Hepatocyte (in vitro differentiated cells): Measurements from ENCODE around the gene DIP2C. TPM values are rescaled to one million over a fixed set of nuclear protein-coding genes. Genes with fewer than 3 reads are reported as not detected.

Experiments
- DNase-seq: peaks from one replicate; pipeline ENCODE4 v3.0.0-alpha.2; 2016; ENCODE audit warnings: low spot score
- H2AFZ ChIP-seq: fragments of 200-600 bp; sonication (generic); 2 replicates; pipeline ENCODE4 v1.6.0; 2016; ENCODE audit warnings: antibody characterized with exemption, mild to moderate bottlenecking
- H3K27ac ChIP-seq: fragments of 200-600 bp; sonication (generic); 2 replicates; pipeline ENCODE4 v1.5.1; 2016; ENCODE audit warnings: mild to moderate bottlenecking
- H3K27me3 ChIP-seq: fragments of 200-600 bp; sonication (generic); 2 replicates; pipeline ENCODE4 v1.6.1; 2016
- H3K36me3 ChIP-seq: fragments of 200-600 bp; sonication (generic); replicated peaks from 2 replicates; pipeline ENCODE4 v1.5.1; 2016; ENCODE audit warnings: low read depth; ENCODE audit not compliant: insufficient read depth
- H3K4me1 ChIP-seq: fragments of 200-600 bp; sonication (generic); 2 replicates; pipeline ENCODE4 v1.5.1; 2016; ENCODE audit warnings: mild to moderate bottlenecking, moderate library complexity; ENCODE audit not compliant: insufficient read depth
- H3K4me2 ChIP-seq: fragments of 200-600 bp; sonication (generic); 2 replicates; pipeline ENCODE4 v1.6.0; 2016
- H3K4me3 ChIP-seq: fragments of 200-600 bp; sonication (generic); 2 replicates; pipeline ENCODE4 v1.5.1; 2016; ENCODE audit warnings: mild to moderate bottlenecking
- H3K79me2 ChIP-seq: fragments of 200-600 bp; sonication (generic); 2 replicates; pipeline ENCODE4 v1.6.0; 2017; ENCODE audit warnings: mild to moderate bottlenecking
- H3K9me2 ChIP-seq: fragments of 200-600 bp; sonication (generic); replicated peaks from 2 replicates; pipeline ENCODE4 v1.6.0; 2017; ENCODE audit warnings: mild to moderate bottlenecking; ENCODE audit not compliant: insufficient read depth
- H3K9me3 ChIP-seq: fragments of 200-600 bp; sonication (generic); 2 replicates; pipeline ENCODE4 v1.5.1; 2016; ENCODE audit warnings: low read depth, mild to moderate bottlenecking
- H4K20me1 ChIP-seq: fragments of 200-600 bp; sonication (generic); 2 replicates; pipeline ENCODE4 v1.6.0; 2016; ENCODE audit warnings: mild to moderate bottlenecking; ENCODE audit not compliant: insufficient read depth, poor library complexity, severe bottlenecking
- CTCF ChIP-seq: fragments of 200-600 bp; sonication (generic); IDR thresholded peaks from 2 replicates; pipeline ENCODE4 v1.5.1; 2016; ENCODE audit warnings: antibody characterized with exemption, mild to moderate bottlenecking; ENCODE audit not compliant: poor library complexity
- EZH2 ChIP-seq: fragments of 200-600 bp; sonication (generic); IDR thresholded peaks from 2 replicates; pipeline ENCODE4 v1.6.1; 2016; ENCODE audit warnings: antibody characterized with exemption, mild to moderate bottlenecking, borderline replicate concordance
- EZH2phosphoT487 ChIP-seq: fragments of 200-600 bp; sonication (generic); IDR thresholded peaks from one replicate; pipeline ENCODE4 v1.6.1; 2018; ENCODE audit warnings: antibody characterized with exemption, mild to moderate bottlenecking, low read depth, moderate library complexity; ENCODE audit not compliant: unreplicated experiment, severe bottlenecking
- WGBS: methylation state at CpG from one replicate; pipeline ENCODE4 v1.1.6; 2016; ENCODE audit warnings: low lambda C conversion rate; ENCODE audit errors: missing lambda C conversion rate; 5-methylcytosine and 5-hydroxymethylcytosine counted together
- polyA plus RNA-seq: library from polyadenylated mRNA; unstranded; fragments of >200 nt; fragmentation: Nextera tagmentation; extraction: Ambion mirVana; gene quantifications from 2 replicates; pipeline ENCODE4 v1.2.1, GENCODE V29; 2016
- total RNA-seq: library from RNA; depleted of rRNA; stranded (reverse); fragments of >200 nt; gene quantifications from 2 replicates; pipeline ENCODE4 v1.2.3, GENCODE V29; 2014

DIP2C gene
- total and polyA plus RNA-seq, 2 experiments from 2014 or later = 11.1 to 12.8 TPM

- Histone ChIP-seq H3K9me2 (no peaks in the 10 kb centered on the region), H3K9me3 (no peaks in the 10 kb centered on the region), H3K4me3 (no peak overlapping the region), H3K36me3 (no peaks in the 10 kb centered on the region), H3K4me1 (no peaks in the 10 kb centered on the region), H3K79me2 (no peaks in the 10 kb centered on the region), H3K27me3 (no peaks in the 10 kb centered on the region), H3K4me2 (no peak overlapping the region), H3K27ac (no peak overlapping the region), H2AFZ (no peak overlapping the region), H4K20me1 (no peaks in the 10 kb centered on the region)
- 95% methylated on average over 27 of the region's 27 CpGs for WGBS
- TF ChIP-seq EZH2phosphoT487 (no peak), CTCF (no peak), EZH2 (no peak)
- no peak for DNase-seq
Measured at GRCh38 chr10:344582-345200, 344.8 kb downstream of the DIP2C start.

GRCh38 chr10:343231-344220 is 345.9 kb downstream of the DIP2C start:
- DNase-seq = no peak
- Histone ChIP-seq H3K9me3 (no peaks in the 10 kb centered on the region), H3K79me2 (no peaks in the 10 kb centered on the region), H3K36me3 (no peaks in the 10 kb centered on the region), H3K4me2 (no peak overlapping the region), H3K4me3 (no peak overlapping the region), H3K4me1 (no peaks in the 10 kb centered on the region), H3K9me2 (no peaks in the 10 kb centered on the region), H3K27me3 (no peaks in the 10 kb centered on the region), H2AFZ (no peak overlapping the region), H4K20me1 (no peaks in the 10 kb centered on the region), H3K27ac (no peak overlapping the region)
- 92% methylated on average over 16 of the region's 16 CpGs for WGBS
- TF ChIP-seq EZH2phosphoT487 = no peak
- no peak for TF ChIP-seq EZH2
- TF ChIP-seq CTCF = no peak

GRCh38 chr10:341081-341740 is 348.3 kb downstream of the DIP2C start:
- H3K9me3 ChIP-seq = no peaks in the 10 kb centered on the region
- no peaks in the 10 kb centered on the region for H3K27me3 ChIP-seq
- WGBS = 97% methylated on average over 21 of the region's 23 CpGs
- TF ChIP-seq EZH2phosphoT487 (no peak), CTCF (no peak), EZH2 (no peak)
- H3K27ac ChIP-seq = no peak overlapping the region
- no peak overlapping the region for H3K4me3 ChIP-seq
- no peak overlapping the region for H2AFZ ChIP-seq
- no peaks in the 10 kb centered on the region for H3K36me3 ChIP-seq
- DNase-seq = no peak
- no peaks in the 10 kb centered on the region for H3K9me2 ChIP-seq
- H3K79me2 ChIP-seq = no peaks in the 10 kb centered on the region
- H3K4me1 ChIP-seq = no peaks in the 10 kb centered on the region
- no peaks in the 10 kb centered on the region for H4K20me1 ChIP-seq
- H3K4me2 ChIP-seq = no peak overlapping the region
